Activated CD8-positive, alpha-beta T cell treated with anti-CD3 and anti-CD28 coated beads for 36 hours (primary cell): Measurements from ENCODE around the gene PRKD1. TPM values are rescaled to one million over a fixed set of nuclear protein-coding genes. Genes with fewer than 3 reads are reported as not detected.

Source experiments
- ATAC-seq: fragments of 200-7000 bp; cut with Tn5 transposase; one replicate; pipeline ENCODE4 v1.10.0; 2021; ENCODE audit warnings: mild to moderate bottlenecking, moderate library complexity
- CTCF ChIA-PET: fragments of 350-600 bp; sonication (Branson Sonifier 250); formaldehyde crosslinking; loops from one replicate; lab custom pipeline; 2021; ENCODE audit warnings: antibody characterized with exemption; lab: Charles Lee
- POLR2A ChIA-PET: fragments of 350-600 bp; sonication (Branson Sonifier 250); formaldehyde crosslinking; loops from one replicate; lab custom pipeline; 2021; ENCODE audit warnings: antibody characterized with exemption; lab: Charles Lee
- DNase-seq: peaks from one replicate; pipeline ENCODE4 v3.0.0-alpha.2; 2020
- H3K27ac Mint-ChIP-seq: one replicate; pipeline ENCODE4 v1.8.0; 2021; ENCODE audit warnings: mild to moderate bottlenecking, mixed read lengths
- H3K27me3 Mint-ChIP-seq: one replicate; pipeline ENCODE4 v1.8.0; 2021; ENCODE audit warnings: mixed read lengths
- H3K36me3 Mint-ChIP-seq: one replicate; pipeline ENCODE4 v1.8.0; 2021; ENCODE audit warnings: low read depth, mixed read lengths
- H3K4me1 Mint-ChIP-seq: one replicate; pipeline ENCODE4 v1.8.0; 2021; ENCODE audit warnings: low read depth, mixed read lengths
- H3K4me3 Mint-ChIP-seq: one replicate; pipeline ENCODE4 v1.8.0; 2021; ENCODE audit warnings: mild to moderate bottlenecking, moderate library complexity, mixed read lengths
- H3K9me3 Mint-ChIP-seq: one replicate; pipeline ENCODE4 v1.8.0; 2021; ENCODE audit warnings: mixed read lengths
- CTCF ChIP-seq: fragments of 200-600 bp; IDR thresholded peaks from one replicate; pipeline ENCODE4 v1.8.0; 2022; ENCODE audit warnings: antibody characterized with exemption, mild to moderate bottlenecking
- intact Hi-C: fragments of 100-400 bp; cut with micrococcal nuclease; formaldehyde crosslinking; loops from one replicate; pipeline ENCODE4 v1.10.0; 2022
- total RNA-seq, 2 experiments: library from RNA; stranded (reverse); gene quantifications; one replicate each; pipeline ENCODE4 v1.2.3, GENCODE V29; 2021

Gene PRKD1
- total RNA-seq, 2 experiments from 2014 or later: not detected

GRCh38 chr14:29630566-29631160, 297.0 kb downstream of the PRKD1 start:
- POLR2A ChIA-PET: no interaction called here
- H3K27me3 Mint-ChIP-seq: no peaks in the 10 kb centered on the region

GRCh38 chr14:29629839-29630238, 297.8 kb downstream of the PRKD1 start:
- TF ChIP-seq CTCF: no peak
- H3K27ac Mint-ChIP-seq: no peak overlapping the region
- ChIA-PET CTCF (no interaction called here), POLR2A (no interaction called here)
- ATAC-seq (no peak), DNase-seq (no peak)
- intact Hi-C loops: no loop called here
- no peaks in the 10 kb centered on the region for H3K36me3 Mint-ChIP-seq
- no peak overlapping the region for H3K4me3 Mint-ChIP-seq
- no peaks in the 10 kb centered on the region for H3K9me3 Mint-ChIP-seq
- no peaks in the 10 kb centered on the region for H3K27me3 Mint-ChIP-seq
- H3K4me1 Mint-ChIP-seq: no peaks in the 10 kb centered on the region

More at GRCh38 chr14:29630566-29631160, 297.0 kb downstream of the PRKD1 start:
- no peaks in the 10 kb centered on the region for H3K4me1 Mint-ChIP-seq
- intact Hi-C loops: no loop called here
- CTCF ChIA-PET: no interaction called here
- H3K9me3 Mint-ChIP-seq: no peaks in the 10 kb centered on the region
- ATAC-seq: no peak
- H3K4me3 Mint-ChIP-seq: no peak overlapping the region
- no peak for DNase-seq
- no peaks in the 10 kb centered on the region for H3K36me3 Mint-ChIP-seq
- no peak for TF ChIP-seq CTCF
- H3K27ac Mint-ChIP-seq: no peak overlapping the region

- no peak overlapping the region for H3K4me3 Mint-ChIP-seq
- H3K9me3 Mint-ChIP-seq: peaks cover 3% of the 10 kb centered on the region
- CTCF ChIA-PET: no interaction called here
- ATAC-seq (no peak), DNase-seq (no peak)
- H3K4me1 Mint-ChIP-seq: no peaks in the 10 kb centered on the region
- intact Hi-C loops: no loop called here
- no peaks in the 10 kb centered on the region for H3K27me3 Mint-ChIP-seq
- POLR2A ChIA-PET: no interaction called here
- no peak for TF ChIP-seq CTCF
- H3K36me3 Mint-ChIP-seq: no peaks in the 10 kb centered on the region
- no peak overlapping the region for H3K27ac Mint-ChIP-seq
These were observed 300.5 kb downstream of the PRKD1 start for GRCh38 chr14:29627137-29627536.

DNA sequence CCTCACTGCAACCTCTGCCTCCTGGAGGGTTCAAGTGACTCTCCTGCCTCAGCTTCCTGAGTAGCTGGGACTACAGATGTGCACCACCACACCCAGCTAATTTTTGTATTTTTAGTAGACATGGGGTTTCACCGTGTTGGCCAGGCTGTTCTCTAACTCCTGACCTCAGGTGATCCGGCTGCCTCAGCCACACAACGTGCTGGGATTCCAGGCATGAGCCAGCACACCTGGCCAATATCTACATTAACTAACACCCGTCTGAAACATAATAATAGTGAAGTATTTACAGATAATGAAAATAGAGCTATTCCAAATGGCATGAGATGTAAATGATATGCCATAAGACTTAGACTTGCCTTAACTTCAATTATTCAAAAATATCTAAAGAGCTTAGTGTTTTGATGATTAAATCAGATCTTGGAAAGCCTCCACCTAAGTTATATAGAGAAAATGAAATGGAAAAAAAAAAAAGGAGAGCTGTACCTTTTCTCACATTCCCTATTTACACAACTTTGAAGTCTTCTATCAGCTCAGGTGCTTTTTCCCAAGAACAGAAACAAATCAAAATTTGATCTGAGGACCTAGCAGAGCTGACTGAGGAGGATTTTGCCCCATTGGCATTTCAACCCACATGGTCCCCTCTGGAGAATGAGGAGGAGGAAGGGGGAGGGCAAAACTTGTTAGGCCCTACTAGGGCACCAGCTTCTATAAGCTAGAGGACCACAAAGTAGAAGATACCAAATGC, 309.2 kb downstream of the PRKD1 start:
- no peak for TF ChIP-seq CTCF
- POLR2A ChIA-PET: no interaction called here
- peaks cover 20% of the 10 kb centered on the region for H3K9me3 Mint-ChIP-seq
- no peaks in the 10 kb centered on the region for H3K27me3 Mint-ChIP-seq
- intact Hi-C loops: no loop called here
- ATAC-seq (no peak), DNase-seq (no peak)
- no peak overlapping the region for H3K4me3 Mint-ChIP-seq
- H3K27ac Mint-ChIP-seq: no peak overlapping the region
- CTCF ChIA-PET: no interaction called here
- H3K36me3 Mint-ChIP-seq: no peaks in the 10 kb centered on the region
- H3K4me1 Mint-ChIP-seq: no peaks in the 10 kb centered on the region

DNA sequence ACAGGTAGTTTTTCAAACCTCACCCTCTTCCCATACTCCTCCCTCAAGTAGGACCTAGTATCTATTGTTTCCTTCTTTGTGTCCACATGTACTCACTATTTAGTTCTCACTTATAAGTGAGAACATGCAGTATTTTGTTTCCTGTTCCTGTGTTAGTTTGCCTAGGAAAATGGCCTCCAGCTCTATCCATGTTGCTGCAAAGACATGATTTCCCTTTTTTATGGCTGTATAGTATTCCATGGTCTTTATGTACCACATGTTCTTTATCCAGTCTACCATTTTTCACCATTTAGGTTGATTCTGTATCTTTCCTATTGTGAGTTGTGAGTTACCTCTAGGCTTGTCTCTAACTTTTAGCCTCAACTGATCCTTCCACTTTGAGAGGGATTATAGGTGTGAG, 310.7 kb downstream of the PRKD1 start:
- Mint-ChIP-seq H3K27ac (no peak overlapping the region), H3K4me1 (no peaks in the 10 kb centered on the region), H3K36me3 (no peaks in the 10 kb centered on the region), H3K27me3 (no peaks in the 10 kb centered on the region), H3K4me3 (no peak overlapping the region), H3K9me3 (peaks cover 16% of the 10 kb centered on the region)
- TF ChIP-seq CTCF: no peak
- ATAC-seq (no peak), DNase-seq (no peak)
- ChIA-PET CTCF (no interaction called here), POLR2A (no interaction called here)
- intact Hi-C loops: no loop called here
